ENCODE results near the gene SLAIN2.

DNA sequence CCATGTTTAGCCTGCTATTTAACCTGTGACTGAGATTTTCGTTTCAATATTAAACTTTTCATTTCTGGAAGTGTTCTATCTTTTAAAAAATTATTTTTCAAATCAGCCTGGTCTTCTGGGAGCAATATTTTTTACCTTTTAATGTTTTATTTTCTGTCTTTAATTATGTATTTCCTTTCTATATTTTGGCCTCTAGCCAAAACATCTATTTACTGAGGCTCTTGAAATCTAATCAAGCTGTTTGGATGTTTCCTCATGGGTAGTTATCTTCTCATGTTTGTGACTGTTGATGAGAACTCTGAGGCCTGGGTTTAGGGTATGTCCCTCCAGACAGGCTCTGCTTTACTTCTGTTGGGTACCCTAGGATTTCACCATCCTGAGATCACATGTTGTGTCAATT, 131.5 kb downstream of the SLAIN2 start:
- TF ChIP-seq, protein P1, sequence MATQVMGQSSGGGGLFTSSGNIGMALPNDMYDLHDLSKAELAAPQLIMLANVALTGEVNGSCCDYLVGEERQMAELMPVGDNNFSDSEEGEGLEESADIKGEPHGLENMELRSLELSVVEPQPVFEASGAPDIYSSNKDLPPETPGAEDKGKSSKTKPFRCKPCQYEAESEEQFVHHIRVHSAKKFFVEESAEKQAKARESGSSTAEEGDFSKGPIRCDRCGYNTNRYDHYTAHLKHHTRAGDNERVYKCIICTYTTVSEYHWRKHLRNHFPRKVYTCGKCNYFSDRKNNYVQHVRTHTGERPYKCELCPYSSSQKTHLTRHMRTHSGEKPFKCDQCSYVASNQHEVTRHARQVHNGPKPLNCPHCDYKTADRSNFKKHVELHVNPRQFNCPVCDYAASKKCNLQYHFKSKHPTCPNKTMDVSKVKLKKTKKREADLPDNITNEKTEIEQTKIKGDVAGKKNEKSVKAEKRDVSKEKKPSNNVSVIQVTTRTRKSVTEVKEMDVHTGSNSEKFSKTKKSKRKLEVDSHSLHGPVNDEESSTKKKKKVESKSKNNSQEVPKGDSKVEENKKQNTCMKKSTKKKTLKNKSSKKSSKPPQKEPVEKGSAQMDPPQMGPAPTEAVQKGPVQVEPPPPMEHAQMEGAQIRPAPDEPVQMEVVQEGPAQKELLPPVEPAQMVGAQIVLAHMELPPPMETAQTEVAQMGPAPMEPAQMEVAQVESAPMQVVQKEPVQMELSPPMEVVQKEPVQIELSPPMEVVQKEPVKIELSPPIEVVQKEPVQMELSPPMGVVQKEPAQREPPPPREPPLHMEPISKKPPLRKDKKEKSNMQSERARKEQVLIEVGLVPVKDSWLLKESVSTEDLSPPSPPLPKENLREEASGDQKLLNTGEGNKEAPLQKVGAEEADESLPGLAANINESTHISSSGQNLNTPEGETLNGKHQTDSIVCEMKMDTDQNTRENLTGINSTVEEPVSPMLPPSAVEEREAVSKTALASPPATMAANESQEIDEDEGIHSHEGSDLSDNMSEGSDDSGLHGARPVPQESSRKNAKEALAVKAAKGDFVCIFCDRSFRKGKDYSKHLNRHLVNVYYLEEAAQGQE (IDR thresholded peaks at IDR 0.05; ENCODE audit: insufficient read depth in 1 of 2, low read depth in 2 of 2, low read length in 2 of 2): no peak
- TF ChIP-seq TAF1 (IDR thresholded peaks at IDR 0.05; ENCODE audit: borderline replicate concordance, insufficient read depth, low read length) (no peak), POLR2AphosphoS5 (IDR thresholded peaks at IDR 0.05; ENCODE audit: low read depth, low read length) (no peak)

All from PFSK-1 (cell line).